AML-193 (cell line): ENCODE results near the gene SCCPDH.
"Not testable (repeated sequence)": the region's sequence is repeated elsewhere in the genome, so short reads cannot be mapped to it uniquely, and the experiment has no call there.

Experiments used
- DNase-seq, 2 experiments: peaks; one replicate each; lab custom pipeline; 2025; lab: John Stamatoyannopoulos, UW

The SCCPDH gene

GRCh38 chr1:246801241-246802020, 77.2 kb downstream of the SCCPDH start:
- DNase-seq, result no peak

- no peak for DNase-seq
These were observed 79.2 kb downstream of the SCCPDH start for GRCh38 chr1:246803373-246803772.

GRCh38 chr1:246803883-246804282, 79.7 kb downstream of the SCCPDH start:
- no peak for DNase-seq

GRCh38 chr1:246805135-246805716, 81.0 kb downstream of the SCCPDH start:
- no peak for DNase-seq

GRCh38 chr1:246809473-246809872, 85.3 kb downstream of the SCCPDH start:
- DNase-seq, result no peak

GRCh38 chr1:246811985-246812384, 87.8 kb downstream of the SCCPDH start:
- DNase-seq, result no peak

GRCh38 chr1:246813325-246813724, 89.1 kb downstream of the SCCPDH start:
- DNase-seq, result not testable (repeated sequence)

- no peak for DNase-seq
These were observed 90.7 kb downstream of the SCCPDH start for GRCh38 chr1:246814890-246815289.

GRCh38 chr1:246815693-246816270, 91.6 kb downstream of the SCCPDH start:
- DNase-seq, result no peak
